Smooth muscle cell (in vitro differentiated cells): Measurements from ENCODE around the gene AKNAD1. TPM values are rescaled to one million over a fixed set of nuclear protein-coding genes. Genes with fewer than 3 reads are reported as not detected.

Experiments
- DNase-seq: peaks from one replicate; lab custom pipeline; 2025; ENCODE audit not compliant: unreplicated experiment; lab: John Stamatoyannopoulos, UW
- H2AFZ ChIP-seq: fragments of 200-600 bp; sonication (generic); 2 replicates; pipeline ENCODE4 v1.6.0; 2016; ENCODE audit warnings: antibody characterized with exemption, low read depth, mild to moderate bottlenecking
- H3F3A ChIP-seq: fragments of 200-600 bp; sonication (generic); 2 replicates; pipeline ENCODE4 v1.6.0; 2017; ENCODE audit warnings: antibody characterized with exemption, low read depth
- H3K27ac ChIP-seq: fragments of 200-600 bp; sonication (generic); 2 replicates; pipeline ENCODE4 v1.5.1; 2016; ENCODE audit warnings: low read depth, mild to moderate bottlenecking
- H3K27me3 ChIP-seq: fragments of 200-600 bp; sonication (generic); 2 replicates; pipeline ENCODE4 v1.6.1; 2016; ENCODE audit warnings: low read depth, mild to moderate bottlenecking
- H3K36me3 ChIP-seq: fragments of 200-600 bp; sonication (generic); 2 replicates; pipeline ENCODE4 v1.5.1; 2016; ENCODE audit warnings: low read depth
- H3K4me1 ChIP-seq: fragments of 200-600 bp; sonication (generic); 2 replicates; pipeline ENCODE4 v1.5.1; 2016; ENCODE audit warnings: low read depth
- H3K4me2 ChIP-seq: fragments of 200-600 bp; sonication (generic); 2 replicates; pipeline ENCODE4 v1.6.0; 2016; ENCODE audit warnings: mild to moderate bottlenecking
- H3K4me3 ChIP-seq: fragments of 200-600 bp; sonication (generic); 2 replicates; pipeline ENCODE4 v1.5.1; 2016; ENCODE audit warnings: mild to moderate bottlenecking
- H3K79me2 ChIP-seq: fragments of 200-600 bp; sonication (generic); 2 replicates; pipeline ENCODE4 v1.6.0; 2016; ENCODE audit warnings: low read depth, mild to moderate bottlenecking
- H3K9ac ChIP-seq: fragments of 200-600 bp; sonication (generic); 2 replicates; pipeline ENCODE4 v1.6.0; 2016; ENCODE audit warnings: low read depth
- H3K9me3 ChIP-seq: fragments of 200-600 bp; sonication (generic); replicated peaks from 2 replicates; pipeline ENCODE4 v1.5.1; 2016; ENCODE audit warnings: low read depth
- H4K20me1 ChIP-seq: fragments of 200-600 bp; sonication (generic); 2 replicates; pipeline ENCODE4 v1.6.0; 2016; ENCODE audit warnings: low read depth
- WGBS: methylation state at CpG from one replicate; pipeline ENCODE4 v1.1.7; 2016; ENCODE audit warnings: low lambda C conversion rate; 5-methylcytosine and 5-hydroxymethylcytosine counted together
- polyA plus RNA-seq: library from polyadenylated mRNA; unstranded; fragments of >200 nt; fragmentation: Nextera tagmentation; extraction: Ambion mirVana; gene quantifications from 2 replicates; pipeline ENCODE4 v1.2.1, GENCODE V29; 2016
- total RNA-seq: library from RNA; depleted of rRNA; stranded (reverse); fragments of >200 nt; gene quantifications from 2 replicates; pipeline ENCODE4 v1.2.3, GENCODE V29; 2014
- TF ChIP-seq, protein P1 (sequence below): fragments of 200-600 bp; sonication (generic); IDR thresholded peaks from 2 replicates; pipeline ENCODE4 v1.5.1; 2017; ENCODE audit warnings: borderline replicate concordance, mild to moderate bottlenecking, antibody characterized with exemption; ENCODE audit not compliant: insufficient read depth, poor library complexity, severe bottlenecking

The AKNAD1 gene
- total and polyA plus RNA-seq, 2 experiments from 2014 or later = 0.40 TPM; not detected in 1

DNA sequence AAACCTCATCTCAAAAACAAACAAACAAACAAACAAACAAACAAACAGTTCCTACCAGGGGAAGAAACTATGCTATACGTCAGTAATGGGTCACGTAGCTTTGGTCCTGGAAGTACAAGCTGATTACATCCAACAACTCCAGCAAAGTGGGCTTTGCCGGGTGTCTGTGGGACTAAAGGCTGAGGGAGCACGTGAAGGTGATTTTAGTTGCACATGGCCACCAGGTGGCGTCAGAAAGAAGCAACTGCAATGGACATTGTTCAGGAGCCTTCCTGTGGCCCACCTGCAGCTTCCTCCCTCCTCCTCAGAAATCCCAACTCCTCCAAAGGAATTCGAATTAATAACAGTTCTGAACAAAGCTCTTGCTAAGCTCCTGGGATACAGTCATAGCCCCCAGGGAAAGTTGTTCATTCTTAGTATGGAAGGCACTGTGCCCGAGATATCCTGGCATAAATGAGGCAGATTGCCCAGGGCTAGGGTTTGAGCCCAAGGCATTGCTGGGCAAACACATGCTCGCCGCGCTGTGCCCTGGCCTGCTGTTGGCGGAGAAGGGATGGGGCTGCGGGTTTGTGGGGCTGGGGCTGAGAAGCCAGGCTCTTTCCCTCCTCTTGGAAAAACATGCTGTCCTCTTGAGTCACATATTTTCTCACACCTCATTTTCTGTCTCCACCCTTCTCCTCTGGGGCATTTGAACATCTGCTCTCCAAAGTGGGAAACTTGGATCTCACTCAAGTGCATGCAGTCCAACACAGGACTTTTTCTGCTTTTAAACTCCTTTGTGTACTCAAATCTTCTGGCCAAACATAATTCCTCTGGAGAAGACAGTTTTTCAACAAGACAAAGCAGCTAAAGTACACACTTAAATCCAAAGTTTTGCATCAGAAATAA, 28.6 kb downstream of the AKNAD1 start:
- WGBS = 43% methylated on average over 12 of the region's 12 CpGs
- H3K4me2 ChIP-seq = no peak overlapping the region
- H3F3A ChIP-seq = peaks cover 4% of the 10 kb centered on the region
- H2AFZ ChIP-seq = no peak overlapping the region
- H3K9me3 ChIP-seq = no peaks in the 10 kb centered on the region
- TF ChIP-seq, protein P1, sequence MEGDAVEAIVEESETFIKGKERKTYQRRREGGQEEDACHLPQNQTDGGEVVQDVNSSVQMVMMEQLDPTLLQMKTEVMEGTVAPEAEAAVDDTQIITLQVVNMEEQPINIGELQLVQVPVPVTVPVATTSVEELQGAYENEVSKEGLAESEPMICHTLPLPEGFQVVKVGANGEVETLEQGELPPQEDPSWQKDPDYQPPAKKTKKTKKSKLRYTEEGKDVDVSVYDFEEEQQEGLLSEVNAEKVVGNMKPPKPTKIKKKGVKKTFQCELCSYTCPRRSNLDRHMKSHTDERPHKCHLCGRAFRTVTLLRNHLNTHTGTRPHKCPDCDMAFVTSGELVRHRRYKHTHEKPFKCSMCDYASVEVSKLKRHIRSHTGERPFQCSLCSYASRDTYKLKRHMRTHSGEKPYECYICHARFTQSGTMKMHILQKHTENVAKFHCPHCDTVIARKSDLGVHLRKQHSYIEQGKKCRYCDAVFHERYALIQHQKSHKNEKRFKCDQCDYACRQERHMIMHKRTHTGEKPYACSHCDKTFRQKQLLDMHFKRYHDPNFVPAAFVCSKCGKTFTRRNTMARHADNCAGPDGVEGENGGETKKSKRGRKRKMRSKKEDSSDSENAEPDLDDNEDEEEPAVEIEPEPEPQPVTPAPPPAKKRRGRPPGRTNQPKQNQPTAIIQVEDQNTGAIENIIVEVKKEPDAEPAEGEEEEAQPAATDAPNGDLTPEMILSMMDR = peak; percentile 62
- peaks cover 7% of the 10 kb centered on the region for H3K4me1 ChIP-seq
- peak; percentile 4 for DNase-seq
- peak overlapping the region; percentile 10 for H3K27ac ChIP-seq
- no peaks in the 10 kb centered on the region for H4K20me1 ChIP-seq
- no peaks in the 10 kb centered on the region for H3K36me3 ChIP-seq
- no peaks in the 10 kb centered on the region for H3K27me3 ChIP-seq
- no peak overlapping the region for H3K4me3 ChIP-seq
- H3K79me2 ChIP-seq = no peaks in the 10 kb centered on the region
- H3K9ac ChIP-seq = no peak overlapping the region

DNA sequence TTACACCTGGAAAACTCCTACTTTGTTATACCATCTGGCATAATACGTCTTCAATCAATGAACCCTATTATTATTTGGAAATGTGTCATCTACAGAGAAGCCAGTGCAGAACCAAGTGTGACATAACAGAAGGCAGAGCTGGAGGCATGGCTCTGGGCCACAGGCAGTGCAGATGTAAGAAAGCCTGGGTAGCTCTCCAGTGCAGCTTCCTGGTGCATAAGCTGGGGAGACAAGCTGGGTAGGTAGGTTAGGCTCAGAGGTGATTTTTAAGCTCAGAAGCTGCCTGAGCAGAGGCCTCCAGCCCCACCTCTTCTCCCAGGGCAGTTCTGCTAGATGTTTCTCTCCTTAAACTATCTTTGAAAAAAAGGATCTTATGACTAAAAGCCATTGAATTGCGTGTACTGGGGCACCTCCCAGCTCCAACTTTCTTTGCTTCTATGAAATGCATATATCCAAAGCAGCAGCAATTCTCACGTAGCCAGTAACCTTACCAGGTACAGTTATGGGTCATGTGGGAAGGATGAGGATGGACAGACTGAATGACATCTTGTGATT, 30.7 kb downstream of the AKNAD1 start:
- Histone ChIP-seq H3K9me3 (no peaks in the 10 kb centered on the region), H3K36me3 (no peaks in the 10 kb centered on the region), H3K79me2 (no peaks in the 10 kb centered on the region), H3K4me3 (no peak overlapping the region), H4K20me1 (no peaks in the 10 kb centered on the region), H3F3A (peaks cover 4% of the 10 kb centered on the region), H2AFZ (no peak overlapping the region), H3K27ac (no peak overlapping the region), H3K9ac (no peak overlapping the region), H3K4me1 (peaks cover 6% of the 10 kb centered on the region), H3K4me2 (no peak overlapping the region), H3K27me3 (peaks cover 3% of the 10 kb centered on the region)
- DNase-seq = no peak
- TF ChIP-seq, protein P1 = no peak
- 83% methylated on average over 3 of the region's 3 CpGs for WGBS

DNA sequence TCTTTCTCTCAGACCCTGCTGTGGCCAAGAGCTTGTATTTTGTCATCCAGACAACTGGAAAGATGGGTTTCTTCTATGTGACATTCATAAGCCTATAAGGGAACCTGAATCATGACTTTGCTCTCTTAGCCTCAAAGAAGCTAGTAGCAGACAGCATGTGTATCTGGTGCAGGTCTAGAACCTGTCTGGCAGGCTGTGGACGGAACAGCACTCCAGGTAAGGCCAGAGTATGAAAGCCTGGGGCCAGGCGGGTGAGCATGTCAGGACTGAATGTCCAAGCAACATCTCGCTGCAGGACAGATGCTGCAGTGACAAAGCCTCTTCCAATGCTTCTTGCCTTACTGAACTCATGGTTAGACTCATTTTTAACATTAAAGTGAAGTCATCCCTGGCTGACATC, 32.8 kb downstream of the AKNAD1 start:
- TF ChIP-seq, protein P1 = no peak
- Histone ChIP-seq H2AFZ (no peak overlapping the region), H4K20me1 (no peaks in the 10 kb centered on the region), H3K4me1 (no peaks in the 10 kb centered on the region), H3K79me2 (no peaks in the 10 kb centered on the region), H3K4me2 (no peak overlapping the region), H3K36me3 (no peaks in the 10 kb centered on the region), H3K9me3 (no peaks in the 10 kb centered on the region), H3K4me3 (no peak overlapping the region), H3K27me3 (peaks cover 3% of the 10 kb centered on the region), H3F3A (no peaks in the 10 kb centered on the region), H3K27ac (no peak overlapping the region), H3K9ac (no peak overlapping the region)
- 78% methylated on average over 3 of the region's 3 CpGs for WGBS
- DNase-seq = no peak
